HepG2 (cell line): ENCODE results near the gene SLC5A10.
"Not testable (repeated sequence)": the region's sequence is repeated elsewhere in the genome, so short reads cannot be mapped to it uniquely, and the experiment has no call there.

Source experiments
- MYNN ChIP-seq: sonication (generic); formaldehyde crosslinking; IDR thresholded peaks from 2 replicates; pipeline ENCODE4 v1.4.0; 2020; ENCODE audit warnings: mild to moderate bottlenecking, low read depth, missing genetic modification reagents
- NONO ChIP-seq, 2 experiments: fragments of 450-650 bp in 1 of 2; sonication (generic) in 1 of 2; formaldehyde crosslinking in 1 of 2; IDR thresholded peaks in 1 of 2; conservative IDR thresholded peaks in 1 of 2; 2 replicates each; pipeline versions ENCODE4 v1.6.1 to v1.8.0; 2017 to 2022; ENCODE audit warnings: mild to moderate bottlenecking in 1 of 2, missing genetic modification reagents in 1 of 2, moderate library complexity in 1 of 2
- PCBP1 ChIP-seq: fragments of 200-400 bp; formaldehyde crosslinking; IDR thresholded peaks from 2 replicates; pipeline ENCODE4 v1.6.1; 2017; ENCODE audit warnings: mild to moderate bottlenecking, low read depth, low read length, borderline replicate concordance
- POLR2A ChIP-seq, 2 experiments: IDR thresholded peaks; 2 replicates each; pipeline ENCODE4 v1.6.1; 2011; ENCODE audit warnings: low read depth in 2 of 2, low read length in 2 of 2, mild to moderate bottlenecking in 1 of 2, moderate library complexity in 1 of 2; ENCODE audit not compliant: insufficient read depth in 1 of 2
- PRMT3 ChIP-seq: sonication (generic); formaldehyde crosslinking; IDR thresholded peaks from 2 replicates; pipeline ENCODE4 v1.8.1; 2022; ENCODE audit warnings: low read depth, mild to moderate bottlenecking, moderate library complexity, missing genetic modification reagents, borderline replicate concordance
- SRSF1 ChIP-seq: fragments of 200-400 bp; formaldehyde crosslinking; optimal IDR thresholded peaks from 2 replicates; pipeline ENCODE3; 2017; ENCODE audit warnings: mild to moderate bottlenecking, low read depth, low read length, moderate library complexity
- XRCC5 ChIP-seq: fragments of 200-400 bp; formaldehyde crosslinking; optimal IDR thresholded peaks from 2 replicates; pipeline ENCODE3; 2017; ENCODE audit warnings: mild to moderate bottlenecking, low read length
- TF ChIP-seq, protein P1 (sequence below): sonication (generic); formaldehyde crosslinking; IDR thresholded peaks from 2 replicates; pipeline ENCODE4 v1.5.0; 2020; ENCODE audit warnings: mild to moderate bottlenecking, missing genetic modification reagents, moderate library complexity

GRCh38 chr17:19037547-19037946 is 85.6 kb downstream of the SLC5A10 start:
- TF ChIP-seq, protein P1, sequence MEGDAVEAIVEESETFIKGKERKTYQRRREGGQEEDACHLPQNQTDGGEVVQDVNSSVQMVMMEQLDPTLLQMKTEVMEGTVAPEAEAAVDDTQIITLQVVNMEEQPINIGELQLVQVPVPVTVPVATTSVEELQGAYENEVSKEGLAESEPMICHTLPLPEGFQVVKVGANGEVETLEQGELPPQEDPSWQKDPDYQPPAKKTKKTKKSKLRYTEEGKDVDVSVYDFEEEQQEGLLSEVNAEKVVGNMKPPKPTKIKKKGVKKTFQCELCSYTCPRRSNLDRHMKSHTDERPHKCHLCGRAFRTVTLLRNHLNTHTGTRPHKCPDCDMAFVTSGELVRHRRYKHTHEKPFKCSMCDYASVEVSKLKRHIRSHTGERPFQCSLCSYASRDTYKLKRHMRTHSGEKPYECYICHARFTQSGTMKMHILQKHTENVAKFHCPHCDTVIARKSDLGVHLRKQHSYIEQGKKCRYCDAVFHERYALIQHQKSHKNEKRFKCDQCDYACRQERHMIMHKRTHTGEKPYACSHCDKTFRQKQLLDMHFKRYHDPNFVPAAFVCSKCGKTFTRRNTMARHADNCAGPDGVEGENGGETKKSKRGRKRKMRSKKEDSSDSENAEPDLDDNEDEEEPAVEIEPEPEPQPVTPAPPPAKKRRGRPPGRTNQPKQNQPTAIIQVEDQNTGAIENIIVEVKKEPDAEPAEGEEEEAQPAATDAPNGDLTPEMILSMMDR, result not testable (repeated sequence)
- not testable (repeated sequence) for TF ChIP-seq XRCC5; SRSF1; POLR2A (IDR thresholded peaks at IDR 0.05; ENCODE audit: insufficient read depth in 1 of 2, low read depth in 2 of 2, low read length in 2 of 2); MYNN (CRISPR knock-in tag); NONO (IDR thresholded peaks at IDR 0.05); NONO (CRISPR knock-in tag; conservative IDR thresholded peaks at IDR 0.05); PCBP1; PRMT3 (CRISPR knock-in tag)
